OCI-LY7 (cell line): Measurements from ENCODE around the gene IRS1.

Source experiments
- EZH2phosphoT487 ChIP-seq: fragments of 200-600 bp; sonication (generic); IDR thresholded peaks from 2 replicates; pipeline ENCODE4 v1.6.1; 2018; ENCODE audit warnings: low read depth, borderline replicate concordance, mild to moderate bottlenecking, mixed run types, antibody characterized with exemption, low read length, moderate library complexity, mixed read lengths
- TF ChIP-seq, protein P1 (sequence below): fragments of 200-600 bp; sonication (generic); conservative IDR thresholded peaks from 2 replicates; pipeline ENCODE4 v1.5.1; 2014; ENCODE audit warnings: mild to moderate bottlenecking, antibody characterized with exemption, low read length, moderate library complexity, mixed read lengths

DNA sequence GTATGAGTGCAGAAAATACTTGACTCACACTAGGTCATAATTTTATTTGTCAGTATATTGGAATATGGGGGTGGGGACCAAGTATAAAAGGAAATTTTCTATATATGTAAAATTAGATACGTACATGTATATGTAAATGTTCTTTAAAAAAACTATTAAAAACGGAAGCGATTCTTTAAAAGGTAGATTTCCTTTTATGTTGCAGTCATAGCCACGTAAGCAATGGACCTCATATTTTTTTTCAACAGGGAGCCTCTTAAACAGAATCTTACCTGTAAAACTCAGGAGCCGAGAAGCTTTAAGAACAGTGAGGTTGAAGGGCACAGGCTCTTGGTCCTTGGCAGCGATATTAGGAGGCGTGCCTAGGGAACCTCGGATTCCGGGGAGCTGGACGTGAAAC, 39.5 kb upstream of the IRS1 start:
- TF ChIP-seq, protein P1, sequence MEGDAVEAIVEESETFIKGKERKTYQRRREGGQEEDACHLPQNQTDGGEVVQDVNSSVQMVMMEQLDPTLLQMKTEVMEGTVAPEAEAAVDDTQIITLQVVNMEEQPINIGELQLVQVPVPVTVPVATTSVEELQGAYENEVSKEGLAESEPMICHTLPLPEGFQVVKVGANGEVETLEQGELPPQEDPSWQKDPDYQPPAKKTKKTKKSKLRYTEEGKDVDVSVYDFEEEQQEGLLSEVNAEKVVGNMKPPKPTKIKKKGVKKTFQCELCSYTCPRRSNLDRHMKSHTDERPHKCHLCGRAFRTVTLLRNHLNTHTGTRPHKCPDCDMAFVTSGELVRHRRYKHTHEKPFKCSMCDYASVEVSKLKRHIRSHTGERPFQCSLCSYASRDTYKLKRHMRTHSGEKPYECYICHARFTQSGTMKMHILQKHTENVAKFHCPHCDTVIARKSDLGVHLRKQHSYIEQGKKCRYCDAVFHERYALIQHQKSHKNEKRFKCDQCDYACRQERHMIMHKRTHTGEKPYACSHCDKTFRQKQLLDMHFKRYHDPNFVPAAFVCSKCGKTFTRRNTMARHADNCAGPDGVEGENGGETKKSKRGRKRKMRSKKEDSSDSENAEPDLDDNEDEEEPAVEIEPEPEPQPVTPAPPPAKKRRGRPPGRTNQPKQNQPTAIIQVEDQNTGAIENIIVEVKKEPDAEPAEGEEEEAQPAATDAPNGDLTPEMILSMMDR, result no peak
- no peak for TF ChIP-seq EZH2phosphoT487
